HepG2 (cell line): ENCODE data around the gene AGAP1. TPM values are rescaled to one million over a fixed set of nuclear protein-coding genes. Genes with fewer than 3 reads are reported as not detected.

Source experiments
- AKAP8 ChIP-seq: sonication (generic); formaldehyde crosslinking; IDR thresholded peaks from 2 replicates; pipeline ENCODE4 v1.5.1; 2020; ENCODE audit warnings: mild to moderate bottlenecking, missing genetic modification reagents
- ATF3 ChIP-seq: sonication (generic); formaldehyde crosslinking; IDR thresholded peaks from 2 replicates; pipeline ENCODE4 v1.4.0; 2020; ENCODE audit warnings: missing genetic modification reagents
- FOSL1 ChIP-seq: sonication (generic); formaldehyde crosslinking; IDR thresholded peaks from 2 replicates; pipeline ENCODE4 v1.9.0; 2021; ENCODE audit warnings: missing genetic modification reagents, borderline replicate concordance
- GATAD2A ChIP-seq: IDR thresholded peaks from 2 replicates; pipeline ENCODE4 v1.6.1; 2016
- GPN1 ChIP-seq: sonication (generic); formaldehyde crosslinking; IDR thresholded peaks from 2 replicates; pipeline ENCODE4 v1.5.1; 2020; ENCODE audit warnings: missing genetic modification reagents, borderline replicate concordance
- HCFC1 ChIP-seq: fragments of 150-350 bp; IDR thresholded peaks from 2 replicates; pipeline ENCODE4 v1.6.1; 2014; ENCODE audit warnings: low read depth, low read length
- HOXD1 ChIP-seq: sonication (generic); formaldehyde crosslinking; IDR thresholded peaks from 2 replicates; pipeline ENCODE4 v1.5.0; 2020; ENCODE audit warnings: missing genetic modification reagents
- IRF1 ChIP-seq: sonication (generic); formaldehyde crosslinking; IDR thresholded peaks from 2 replicates; pipeline ENCODE4 v1.4.0; 2020; ENCODE audit warnings: low read depth, mild to moderate bottlenecking, missing genetic modification reagents
- IRX3 ChIP-seq: sonication (generic); formaldehyde crosslinking; IDR thresholded peaks from 2 replicates; pipeline ENCODE4 v1.8.1; 2023; ENCODE audit warnings: mild to moderate bottlenecking, low read depth, missing genetic modification reagents, borderline replicate concordance
- KDM2A ChIP-seq: sonication (generic); formaldehyde crosslinking; IDR thresholded peaks from 2 replicates; pipeline ENCODE4 v1.4.0; 2020; ENCODE audit warnings: low read depth, missing genetic modification reagents, borderline replicate concordance
- MBNL3 ChIP-seq: fragments of 250-450 bp; sonication (Bioruptor Pico); conservative IDR thresholded peaks from 2 replicates; pipeline ENCODE4 v1.8.0; 2022; ENCODE audit warnings: mild to moderate bottlenecking, inconsistent platforms
- MLLT10 ChIP-seq: sonication (generic); formaldehyde crosslinking; IDR thresholded peaks from 2 replicates; pipeline ENCODE4 v1.4.0; 2020; ENCODE audit warnings: missing genetic modification reagents
- PHB2 ChIP-seq: fragments of 450-650 bp; IDR thresholded peaks from 2 replicates; pipeline ENCODE4 v1.6.1; 2018; ENCODE audit not compliant: partially characterized antibody
- SAFB2 ChIP-seq: sonication (generic); formaldehyde crosslinking; IDR thresholded peaks from 2 replicates; pipeline ENCODE4 v1.5.1; 2020; ENCODE audit warnings: missing genetic modification reagents, low read depth, mild to moderate bottlenecking, borderline replicate concordance
- SRSF4 ChIP-seq: fragments of 200-400 bp; formaldehyde crosslinking; IDR thresholded peaks from one replicate; pipeline ENCODE4 v1.6.1; 2018; ENCODE audit warnings: mild to moderate bottlenecking, low read depth, low read length, moderate library complexity; ENCODE audit not compliant: poor library complexity, severe bottlenecking
- SRY ChIP-seq: sonication (generic); formaldehyde crosslinking; IDR thresholded peaks from 2 replicates; pipeline ENCODE4 v1.8.0; 2022; ENCODE audit warnings: mild to moderate bottlenecking, missing genetic modification reagents
- TCF12 ChIP-seq, 2 experiments: fragments of 450-650 bp in 1 of 2; sonication (generic) in 1 of 2; formaldehyde crosslinking in 1 of 2; IDR thresholded peaks; 2 replicates each; pipeline versions ENCODE4 v1.6.1 to v1.8.0; 2017 to 2022; ENCODE audit warnings: antibody characterized with exemption in 1 of 2, mild to moderate bottlenecking in 1 of 2, missing genetic modification reagents in 1 of 2, moderate library complexity in 1 of 2
- U2AF1 ChIP-seq: fragments of 200-400 bp; formaldehyde crosslinking; optimal IDR thresholded peaks from 2 replicates; pipeline ENCODE3; 2017; ENCODE audit warnings: mild to moderate bottlenecking, low read depth, low read length
- ZBTB25 ChIP-seq: IDR thresholded peaks from 2 replicates; pipeline ENCODE4 v1.6.1; 2018; ENCODE audit warnings: missing genetic modification reagents
- ZKSCAN8 ChIP-seq: IDR thresholded peaks from 2 replicates; pipeline ENCODE4 v1.6.1; 2016; ENCODE audit warnings: borderline replicate concordance, missing genetic modification reagents, missing compliant biosample characterization
- ZNF234 ChIP-seq: sonication (generic); formaldehyde crosslinking; conservative IDR thresholded peaks from 2 replicates; pipeline ENCODE4 v1.5.1; 2020; ENCODE audit warnings: mild to moderate bottlenecking, missing genetic modification reagents
- ZNF343 ChIP-seq: sonication (generic); formaldehyde crosslinking; IDR thresholded peaks from 2 replicates; pipeline ENCODE4 v1.4.0; 2020; ENCODE audit warnings: mild to moderate bottlenecking, missing genetic modification reagents
- ZNF441 ChIP-seq: sonication (generic); formaldehyde crosslinking; IDR thresholded peaks from 2 replicates; pipeline ENCODE4 v1.7.0; 2021; ENCODE audit warnings: missing genetic modification reagents, borderline replicate concordance
- ZNF713 ChIP-seq: sonication (generic); formaldehyde crosslinking; IDR thresholded peaks from 2 replicates; pipeline ENCODE4 v1.4.0; 2020; ENCODE audit warnings: mild to moderate bottlenecking, missing genetic modification reagents
- ZNF761 ChIP-seq: sonication (generic); formaldehyde crosslinking; conservative IDR thresholded peaks from 2 replicates; pipeline ENCODE4 v1.4.0; 2020; ENCODE audit warnings: mild to moderate bottlenecking, missing genetic modification reagents
- ZNF782 ChIP-seq: sonication (generic); formaldehyde crosslinking; IDR thresholded peaks from 2 replicates; pipeline ENCODE4 v1.4.0; 2020; ENCODE audit warnings: missing genetic modification reagents, mild to moderate bottlenecking, borderline replicate concordance
- polyA plus RNA-seq, 8 experiments: library from polyadenylated mRNA; depleted of rRNA in 3 of 8; stranded (reverse) in 7 of 8; unstranded in 1 of 8; fragments of >200 nt; fragmentation: Illumina TruSeq in 4 of 8; extraction: Trizol in 4 of 8; gene quantifications; 2 replicates each; pipeline versions ENCODE4 v1.2.1 to v1.2.3, GENCODE V29; 2011 to 2016; ENCODE audit warnings: low read depth in 4 of 8, missing spikeins in 1 of 8, mixed read lengths in 1 of 8; ENCODE audit not compliant: insufficient read depth in 1 of 8
- total RNA-seq, 5 experiments: library from RNA; depleted of rRNA; stranded (reverse); fragments of >200 nt; fragmentation: Illumina TruSeq; extraction: Trizol; gene quantifications; 2 replicates each; pipeline ENCODE4 v1.2.3, GENCODE V29; 2016; ENCODE audit warnings: low read depth in 1 of 5
- TF ChIP-seq, protein P1 (sequence below): sonication (generic); formaldehyde crosslinking; IDR thresholded peaks from 2 replicates; pipeline ENCODE4 v1.5.0; 2020; ENCODE audit warnings: missing genetic modification reagents
- TF ChIP-seq, protein P2 (sequence below): IDR thresholded peaks from 2 replicates; pipeline ENCODE4 v1.6.1; 2016; ENCODE audit warnings: low read depth

AGAP1 gene
- total and polyA plus RNA-seq, 2 of the 13 experiments (the other 11 are each of a cell fraction or from before 2014, with no cell fraction given): 21.2 to 32.7 TPM

DNA sequence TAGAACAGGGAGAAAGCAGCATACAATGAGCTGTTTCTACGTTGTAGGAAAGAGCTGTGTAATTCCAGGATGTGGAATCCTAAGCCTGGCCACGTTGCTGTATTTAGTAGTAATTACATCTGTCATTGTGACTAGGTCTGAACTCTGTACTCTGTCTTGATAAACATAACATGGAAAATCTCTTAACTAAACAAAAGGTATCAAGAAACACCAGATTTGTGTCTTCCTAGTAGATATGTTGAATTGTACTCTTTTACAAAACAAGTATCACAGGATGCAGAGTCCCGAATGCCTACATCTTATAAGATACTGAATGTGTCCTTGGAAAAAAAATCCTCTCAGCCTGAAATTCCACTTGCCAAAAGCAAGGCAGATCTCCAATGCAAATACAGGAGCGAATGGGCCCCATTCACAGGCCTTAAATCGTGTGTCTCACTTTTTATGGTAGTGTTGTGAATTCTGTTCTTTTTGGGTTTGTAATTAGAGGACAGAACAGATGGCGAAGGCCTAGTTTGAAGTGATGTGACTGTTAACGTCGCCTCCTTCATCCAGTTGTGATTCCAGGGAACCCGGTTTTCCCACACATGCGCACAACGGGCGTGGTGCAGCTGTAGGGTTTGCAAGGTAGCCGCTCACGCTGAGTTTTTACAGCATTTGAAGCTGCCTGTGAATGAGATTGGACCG lies 427.8 kb downstream of the AGAP1 start (continued):
- no peak for TF ChIP-seq TCF12 (IDR thresholded peaks at IDR 0.05)
- no peak for TF ChIP-seq TCF12 (CRISPR knock-in tag; IDR thresholded peaks at IDR 0.05)
- no peak for TF ChIP-seq ZNF343 (CRISPR knock-in tag)
- TF ChIP-seq, protein P1, sequence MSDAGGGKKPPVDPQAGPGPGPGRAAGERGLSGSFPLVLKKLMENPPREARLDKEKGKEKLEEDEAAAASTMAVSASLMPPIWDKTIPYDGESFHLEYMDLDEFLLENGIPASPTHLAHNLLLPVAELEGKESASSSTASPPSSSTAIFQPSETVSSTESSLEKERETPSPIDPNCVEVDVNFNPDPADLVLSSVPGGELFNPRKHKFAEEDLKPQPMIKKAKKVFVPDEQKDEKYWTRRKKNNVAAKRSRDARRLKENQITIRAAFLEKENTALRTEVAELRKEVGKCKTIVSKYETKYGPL (CRISPR knock-in tag): no peak
- TF ChIP-seq PHB2: no peak
- TF ChIP-seq SRY: no peak
- TF ChIP-seq U2AF1: no peak
- TF ChIP-seq ZNF761 (CRISPR knock-in tag): no peak
- no peak for TF ChIP-seq ZNF713
- TF ChIP-seq MLLT10 (CRISPR knock-in tag): no peak
- no peak for TF ChIP-seq IRX3 (CRISPR knock-in tag)
- TF ChIP-seq GPN1 (CRISPR knock-in tag): no peak
- 0 out of 2 replicates have a peak, but pooled peaks have one; percentile 41 for TF ChIP-seq ZBTB25 (CRISPR knock-in tag)
- no peak for TF ChIP-seq ZNF234 (CRISPR knock-in tag)
- no peak for TF ChIP-seq ZNF782 (CRISPR knock-in tag)
- no peak for TF ChIP-seq HCFC1
- TF ChIP-seq FOSL1: no peak
- TF ChIP-seq KDM2A: no peak
- TF ChIP-seq SRSF4: no peak
- no peak for TF ChIP-seq IRF1 (CRISPR knock-in tag)
- peak; percentile 62; the same call in 1 of the 2 replicates for TF ChIP-seq ZKSCAN8 (CRISPR knock-in tag)
- no peak for TF ChIP-seq MBNL3 (CRISPR knock-in tag)
- TF ChIP-seq, protein P2, sequence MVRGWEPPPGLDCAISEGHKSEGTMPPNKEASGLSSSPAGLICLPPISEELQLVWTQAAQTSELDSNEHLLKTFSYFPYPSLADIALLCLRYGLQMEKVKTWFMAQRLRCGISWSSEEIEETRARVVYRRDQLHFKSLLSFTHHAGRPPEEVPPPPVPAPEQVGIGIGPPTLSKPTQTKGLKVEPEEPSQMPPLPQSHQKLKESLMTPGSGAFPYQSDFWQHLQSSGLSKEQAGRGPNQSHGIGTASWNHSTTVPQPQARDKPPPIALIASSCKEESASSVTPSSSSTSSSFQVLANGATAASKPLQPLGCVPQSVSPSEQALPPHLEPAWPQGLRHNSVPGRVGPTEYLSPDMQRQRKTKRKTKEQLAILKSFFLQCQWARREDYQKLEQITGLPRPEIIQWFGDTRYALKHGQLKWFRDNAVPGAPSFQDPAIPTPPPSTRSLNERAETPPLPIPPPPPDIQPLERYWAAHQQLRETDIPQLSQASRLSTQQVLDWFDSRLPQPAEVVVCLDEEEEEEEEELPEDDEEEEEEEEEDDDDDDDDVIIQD (CRISPR knock-in tag): peak; percentile 71; the same call in 1 of the 2 replicates
- peak; percentile 74 for TF ChIP-seq GATAD2A (CRISPR knock-in tag)
- no peak for TF ChIP-seq ZNF441 (CRISPR knock-in tag)
- no peak for TF ChIP-seq SAFB2
- no peak for TF ChIP-seq ATF3
- no peak for TF ChIP-seq AKAP8 (CRISPR knock-in tag)
- no peak for TF ChIP-seq HOXD1 (CRISPR knock-in tag)
